22Rv1 (cell line): ENCODE measurements around the gene RNF220.

Experiments used
- H3K27ac ChIP-seq: fragments of 450-650 bp; 2 replicates; pipeline ENCODE4 v1.5.1; 2017
- ZFX ChIP-seq: fragments of 450-650 bp; IDR thresholded peaks from 2 replicates; pipeline ENCODE4 v1.6.1; 2017; ENCODE audit warnings: antibody characterized with exemption, borderline replicate concordance
- TF ChIP-seq, protein P1 (sequence below): fragments of 450-650 bp; IDR thresholded peaks from 2 replicates; pipeline ENCODE4 v1.5.1; 2017; ENCODE audit warnings: mild to moderate bottlenecking

RNF220 gene

DNA sequence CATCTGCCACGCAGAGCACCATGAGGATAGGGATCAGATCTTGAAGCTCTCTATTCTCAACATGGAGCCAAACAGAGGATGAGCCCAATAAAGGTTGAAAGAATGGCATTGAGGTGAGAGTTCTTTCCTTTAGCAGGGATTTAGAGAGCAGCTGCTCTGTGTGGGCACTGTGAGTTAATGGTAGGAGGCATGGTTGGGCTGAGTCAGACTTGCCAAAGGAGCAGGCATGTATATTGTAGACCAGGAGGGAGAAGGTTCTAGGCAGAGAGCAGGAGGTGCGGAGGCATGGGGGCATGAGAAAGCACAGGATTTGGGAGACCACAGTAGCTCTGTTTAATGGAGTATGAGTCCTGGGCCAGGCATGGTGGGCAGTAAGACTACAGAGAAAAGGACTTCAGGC is 237.2 kb downstream of the RNF220 start:
- H3K27ac ChIP-seq = no peak overlapping the region
- TF ChIP-seq, protein P1, sequence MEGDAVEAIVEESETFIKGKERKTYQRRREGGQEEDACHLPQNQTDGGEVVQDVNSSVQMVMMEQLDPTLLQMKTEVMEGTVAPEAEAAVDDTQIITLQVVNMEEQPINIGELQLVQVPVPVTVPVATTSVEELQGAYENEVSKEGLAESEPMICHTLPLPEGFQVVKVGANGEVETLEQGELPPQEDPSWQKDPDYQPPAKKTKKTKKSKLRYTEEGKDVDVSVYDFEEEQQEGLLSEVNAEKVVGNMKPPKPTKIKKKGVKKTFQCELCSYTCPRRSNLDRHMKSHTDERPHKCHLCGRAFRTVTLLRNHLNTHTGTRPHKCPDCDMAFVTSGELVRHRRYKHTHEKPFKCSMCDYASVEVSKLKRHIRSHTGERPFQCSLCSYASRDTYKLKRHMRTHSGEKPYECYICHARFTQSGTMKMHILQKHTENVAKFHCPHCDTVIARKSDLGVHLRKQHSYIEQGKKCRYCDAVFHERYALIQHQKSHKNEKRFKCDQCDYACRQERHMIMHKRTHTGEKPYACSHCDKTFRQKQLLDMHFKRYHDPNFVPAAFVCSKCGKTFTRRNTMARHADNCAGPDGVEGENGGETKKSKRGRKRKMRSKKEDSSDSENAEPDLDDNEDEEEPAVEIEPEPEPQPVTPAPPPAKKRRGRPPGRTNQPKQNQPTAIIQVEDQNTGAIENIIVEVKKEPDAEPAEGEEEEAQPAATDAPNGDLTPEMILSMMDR = no peak
- no peak for TF ChIP-seq ZFX

DNA sequence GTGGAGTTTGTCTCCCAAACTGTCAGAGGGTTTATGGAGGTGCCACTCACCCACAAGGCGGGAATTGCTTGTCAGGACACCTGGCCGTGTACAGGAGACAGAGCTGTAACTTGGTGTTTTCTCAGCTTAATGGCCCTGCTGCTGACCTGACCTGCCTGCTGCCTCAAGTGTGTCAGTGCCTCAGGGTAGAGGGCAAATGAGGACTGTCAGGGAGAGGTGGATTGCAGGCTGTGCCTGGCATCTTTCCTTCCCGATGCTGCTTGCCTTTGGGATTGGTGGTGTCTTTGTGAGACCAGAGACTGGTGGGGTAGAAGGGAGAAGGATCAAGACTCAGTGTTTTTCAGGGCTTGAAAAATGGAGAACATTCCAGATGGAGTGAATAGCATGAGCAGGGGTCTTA is 237.9 kb downstream of the RNF220 start:
- no peak overlapping the region for H3K27ac ChIP-seq

DNA sequence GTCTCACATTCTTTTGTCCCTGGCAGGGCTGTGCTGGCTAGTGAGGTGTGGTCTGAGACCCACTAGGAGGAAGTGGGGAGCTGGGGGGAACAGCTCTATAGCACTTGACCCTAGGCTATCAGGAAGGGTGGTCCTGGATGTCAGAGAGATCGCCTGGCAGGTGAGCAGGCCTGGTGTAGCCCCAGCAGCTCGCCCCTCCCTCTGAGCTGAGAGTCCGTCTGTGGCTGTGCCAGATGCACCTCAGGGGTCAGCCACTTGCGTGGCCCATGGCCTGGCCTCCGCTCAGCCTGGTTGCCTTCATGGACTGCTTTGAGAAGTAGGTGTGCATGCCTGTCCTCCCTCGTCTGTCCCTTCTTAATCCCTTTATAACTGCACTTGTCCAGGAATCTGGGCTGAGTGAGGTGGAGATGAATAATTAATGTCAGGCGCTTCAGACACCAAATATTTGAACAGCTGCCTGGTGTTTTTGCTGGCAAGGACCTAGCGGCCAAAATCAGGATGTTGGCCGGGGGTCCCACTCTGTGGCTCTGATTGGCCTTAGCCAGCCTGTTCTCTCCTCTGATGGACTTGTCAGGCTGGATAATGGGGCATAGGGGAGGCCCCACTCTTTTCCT is 238.8 kb downstream of the RNF220 start:
- no peak overlapping the region for H3K27ac ChIP-seq
- no peak for TF ChIP-seq ZFX
- TF ChIP-seq, protein P1 = no peak

More for the DNA sequence above, 237.9 kb downstream of the RNF220 start:
- no peak for TF ChIP-seq ZFX
- TF ChIP-seq, protein P1 = no peak

DNA sequence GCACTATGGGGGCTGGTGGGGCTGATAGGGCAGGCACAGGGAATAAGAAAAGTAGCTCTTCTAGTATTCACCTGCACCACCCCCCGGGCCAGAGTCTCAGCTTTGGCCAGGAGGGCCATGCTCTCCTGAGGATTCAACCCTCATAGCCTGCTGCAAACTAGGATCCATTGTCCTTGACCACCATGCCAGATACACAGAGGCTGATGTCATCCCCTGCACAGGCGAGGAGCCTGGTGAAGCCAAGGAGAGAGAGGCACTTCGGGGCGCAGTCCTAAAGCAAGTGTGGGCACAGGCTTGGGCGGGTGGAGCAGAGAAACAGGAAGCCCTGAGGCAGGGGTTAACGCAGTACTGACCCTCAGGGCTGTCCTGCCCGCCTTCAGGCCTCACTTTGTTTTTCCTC is 239.8 kb downstream of the RNF220 start:
- H3K27ac ChIP-seq = no peak overlapping the region
- TF ChIP-seq, protein P1 = no peak
- TF ChIP-seq ZFX = no peak

DNA sequence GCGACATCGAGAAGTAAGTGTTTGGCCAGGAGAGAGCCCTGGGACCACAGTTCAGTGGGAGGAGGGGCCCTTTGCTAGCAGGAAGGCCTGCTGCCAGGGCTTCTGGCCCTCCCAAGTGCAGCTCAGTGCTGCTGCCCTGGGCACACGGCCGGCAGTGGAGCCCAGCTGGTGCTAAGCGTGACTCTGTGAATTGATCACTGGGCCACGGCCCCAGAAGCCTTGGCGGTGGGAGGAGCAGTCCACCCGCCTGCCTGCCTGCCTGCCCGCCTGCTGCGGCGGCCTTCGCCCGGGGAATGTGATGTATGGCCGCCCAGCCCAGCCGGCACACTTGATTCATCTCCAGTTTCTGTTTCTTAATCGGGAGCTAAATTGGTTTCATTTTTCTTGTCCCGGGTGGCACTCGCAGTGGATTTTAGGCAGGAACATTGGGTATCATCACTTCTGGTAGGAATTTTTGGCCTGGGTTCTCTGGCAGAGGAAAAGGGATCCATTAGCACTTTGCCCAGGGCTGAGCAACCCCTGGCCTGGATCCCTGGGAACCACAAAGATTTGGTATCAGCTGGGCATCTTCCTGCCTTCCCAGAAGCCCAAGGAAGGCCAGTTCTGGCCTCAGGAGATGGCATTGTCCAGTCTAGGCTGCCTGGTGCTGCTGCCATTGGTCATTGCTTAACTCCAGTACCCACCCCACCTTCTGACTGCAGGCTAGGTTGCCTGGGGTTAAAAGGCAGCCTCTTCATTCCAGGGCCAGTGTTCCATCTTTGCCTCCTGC is 240.6 kb downstream of the RNF220 start:
- H3K27ac ChIP-seq = no peak overlapping the region
- TF ChIP-seq, protein P1 = no peak
- TF ChIP-seq ZFX = no peak

DNA sequence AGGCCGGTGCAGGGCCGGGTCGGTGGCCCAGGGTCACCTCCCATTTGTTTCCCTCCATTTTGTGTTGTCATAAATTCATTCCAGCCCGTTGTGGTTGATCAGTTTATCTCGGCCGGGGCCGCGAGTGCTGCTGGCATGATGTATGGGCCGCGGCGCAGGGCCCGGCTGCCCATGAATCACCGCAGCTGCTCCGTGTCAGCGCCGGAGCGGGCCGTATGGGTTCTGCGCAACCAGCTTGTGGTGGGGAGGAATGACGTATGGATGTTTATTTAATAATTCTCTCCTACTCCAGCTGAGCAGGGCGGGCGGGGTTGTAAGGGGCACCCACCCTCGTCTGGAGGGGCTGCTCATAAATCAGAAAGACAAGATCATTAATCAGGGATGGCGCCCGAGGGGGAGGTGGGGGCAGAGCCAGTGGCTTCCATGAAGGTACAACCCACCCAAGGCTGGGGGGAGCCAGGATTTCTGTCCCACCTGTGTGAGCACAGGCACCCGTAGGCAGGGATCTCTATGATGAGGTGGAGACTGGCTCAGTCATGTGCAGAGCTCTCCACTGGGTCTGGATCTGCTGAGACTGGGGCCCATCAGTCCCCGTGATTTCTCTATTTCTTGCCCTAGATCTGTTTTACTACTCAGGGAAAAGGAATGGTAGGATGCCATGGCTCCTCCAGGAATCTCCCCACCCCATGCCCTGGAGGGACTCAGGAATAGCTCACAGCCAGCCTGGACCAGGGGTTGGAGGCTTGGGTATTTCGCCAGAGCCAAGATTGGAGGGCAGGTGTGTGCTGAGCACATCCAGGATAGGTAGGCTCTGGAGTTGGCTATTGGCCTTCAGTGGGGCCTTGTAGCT is 241.4 kb downstream of the RNF220 start:
- TF ChIP-seq, protein P1 = no peak
- TF ChIP-seq ZFX = no peak
- H3K27ac ChIP-seq = no peak overlapping the region
